HL-60 (cell line): ENCODE results near the gene ARHGAP26.

Experiments
- DNase-seq, 2 experiments: peaks; one replicate each; pipeline ENCODE4 v3.0.0-alpha.2; 2010 to 2020; ENCODE audit warnings: low read depth in 1 of 2, low spot score in 1 of 2
- H3K27ac ChIP-seq: fragments of 250-450 bp; sonication (Bioruptor Pico); replicated peaks from 2 replicates; pipeline ENCODE4 v1.5.1; 2020; ENCODE audit warnings: mild to moderate bottlenecking, moderate library complexity
- H3K27me3 ChIP-seq: fragments of 250-450 bp; sonication (Bioruptor Pico); 2 replicates; pipeline ENCODE4 v1.5.1; 2021; ENCODE audit warnings: mild to moderate bottlenecking, moderate library complexity; ENCODE audit not compliant: insufficient read depth, poor library complexity, severe bottlenecking
- H3K4me3 ChIP-seq: replicated peaks from 2 replicates; pipeline ENCODE4 v1.5.1; 2011; ENCODE audit warnings: mild to moderate bottlenecking, control low read depth, low read length; ENCODE audit not compliant: insufficient read depth
- CTCF ChIP-seq: IDR thresholded peaks from one replicate; pipeline ENCODE4 v1.5.1; 2011; ENCODE audit warnings: low read length, control low read depth, inconsistent platforms; ENCODE audit not compliant: insufficient read depth
- GABPA ChIP-seq: IDR thresholded peaks from 2 replicates; pipeline ENCODE4 v1.6.1; 2012; ENCODE audit warnings: low read depth
- POLR2AphosphoS5 ChIP-seq: IDR thresholded peaks from 2 replicates; pipeline ENCODE4 v1.6.1; 2012; ENCODE audit warnings: low read depth
- REST ChIP-seq: IDR thresholded peaks from 2 replicates; pipeline ENCODE4 v1.6.1; 2012; ENCODE audit warnings: low read depth; ENCODE audit not compliant: insufficient replicate concordance
- SPI1 ChIP-seq: IDR thresholded peaks from 2 replicates; pipeline ENCODE4 v1.6.1; 2012; ENCODE audit warnings: low read depth, mild to moderate bottlenecking, borderline replicate concordance

The ARHGAP26 gene

GRCh38 chr5:143133721-143134120 lies 363.5 kb downstream of the ARHGAP26 start:
- Histone ChIP-seq H3K4me3 (no peak overlapping the region), H3K27ac (no peak overlapping the region), H3K27me3 (no peaks in the 10 kb centered on the region)
- DNase-seq, result no peak
- TF ChIP-seq GABPA (no peak), REST (no peak), SPI1 (no peak), CTCF (no peak), POLR2AphosphoS5 (no peak)

GRCh38 chr5:143134269-143134668 lies 364.1 kb downstream of the ARHGAP26 start:
- TF ChIP-seq POLR2AphosphoS5, result no peak
- TF ChIP-seq CTCF, result no peak
- Histone ChIP-seq H3K27me3 (no peaks in the 10 kb centered on the region), H3K27ac (no peak overlapping the region), H3K4me3 (no peak overlapping the region)
- DNase-seq, result no peak

GRCh38 chr5:143134900-143135299 lies 364.7 kb downstream of the ARHGAP26 start:
- no peak for DNase-seq
- no peak overlapping the region for H3K27ac ChIP-seq
- no peak overlapping the region for H3K4me3 ChIP-seq
- no peaks in the 10 kb centered on the region for H3K27me3 ChIP-seq
- TF ChIP-seq SPI1 (no peak), CTCF (no peak), GABPA (no peak), REST (no peak), POLR2AphosphoS5 (no peak)

GRCh38 chr5:143135832-143136551 lies 365.8 kb downstream of the ARHGAP26 start:
- DNase-seq, result no peak
- Histone ChIP-seq H3K27me3 (no peaks in the 10 kb centered on the region), H3K4me3 (no peak overlapping the region), H3K27ac (no peak overlapping the region)
- TF ChIP-seq CTCF (no peak), POLR2AphosphoS5 (no peak), GABPA (no peak), SPI1 (no peak), REST (no peak)
